ENCODE data around the gene ANTXR1.

ANTXR1 gene

GRCh38 chr2:69013142-69013839 lies at the start of gene ANTXR1:
Gene ANTXR1, plus strand, starts transcription at chr2:69013179. Its CDS starts 321 bp downstream, at chr2:69013500.
- DNase-seq: peak; percentile 82

- DNase-seq: no peak
Observed at GRCh38 chr2:68964282-68964681, 48.7 kb upstream of the ANTXR1 start.

GRCh38 chr2:68968221-68968620 lies 44.8 kb upstream of the ANTXR1 start:
- DNase-seq: no peak

GRCh38 chr2:68969736-68970490 lies 43.1 kb upstream of the ANTXR1 start:
- DNase-seq: no peak

- no peak for DNase-seq
Observed at GRCh38 chr2:68970566-68971265, 42.3 kb upstream of the ANTXR1 start.

GRCh38 chr2:68971591-68972231 lies 41.3 kb upstream of the ANTXR1 start:
- DNase-seq: peak; percentile 62

GRCh38 chr2:68974251-68974650 lies 38.7 kb upstream of the ANTXR1 start, which contains the start of gene GKN1:
Gene GKN1, plus strand, starts transcription at chr2:68974636. Its CDS starts 42 bp downstream, at chr2:68974678.
- DNase-seq: no peak

GRCh38 chr2:68974946-68975665 lies 37.9 kb upstream of the ANTXR1 start:
- DNase-seq: no peak

- no peak for DNase-seq
Observed at GRCh38 chr2:68975844-68976243, 37.1 kb upstream of the ANTXR1 start.

- DNase-seq: no peak
Observed at GRCh38 chr2:68977453-68977852, 35.5 kb upstream of the ANTXR1 start.

- no peak for DNase-seq
Observed at GRCh38 chr2:68978098-68978497, 34.9 kb upstream of the ANTXR1 start.

GRCh38 chr2:68980956-68981355 lies 32.0 kb upstream of the ANTXR1 start:
- no peak for DNase-seq

GRCh38 chr2:68987021-68987503 lies 25.9 kb upstream of the ANTXR1 start:
- DNase-seq: no peak

- DNase-seq: no peak
Observed at GRCh38 chr2:68989035-68989434, 23.9 kb upstream of the ANTXR1 start.

- DNase-seq: no peak
Observed at GRCh38 chr2:68992341-68992740, 20.6 kb upstream of the ANTXR1 start.

GRCh38 chr2:68992933-68993332 lies 20.0 kb upstream of the ANTXR1 start:
- no peak for DNase-seq

GRCh38 chr2:68993660-68994059 lies 19.3 kb upstream of the ANTXR1 start:
- no peak for DNase-seq

- no peak for DNase-seq
Observed at GRCh38 chr2:68994864-68995263, 18.1 kb upstream of the ANTXR1 start.

- no peak for DNase-seq
Observed at GRCh38 chr2:68995916-68996315, 17.1 kb upstream of the ANTXR1 start.

- no peak for DNase-seq
Observed at GRCh38 chr2:68997401-68997800, 15.6 kb upstream of the ANTXR1 start.

- DNase-seq: no peak
Observed at GRCh38 chr2:69001879-69002278, 11.1 kb upstream of the ANTXR1 start.

GRCh38 chr2:69003731-69004130 lies 9.2 kb upstream of the ANTXR1 start:
- DNase-seq: no peak

All from islet precursor cell (in vitro differentiated cells).